SK-N-MC (cell line): ENCODE measurements around the gene SYCN.

Experiments used
- DNase-seq: peaks from one replicate; pipeline ENCODE4 v3.0.0-alpha.2; 2011; ENCODE audit warnings: low read depth, low spot score
- H3K27ac ChIP-seq: fragments of 200-600 bp; sonication (generic); 2 replicates; pipeline ENCODE4 v1.5.1; 2016; ENCODE audit warnings: mixed run types
- H3K36me3 ChIP-seq: fragments of 200-600 bp; sonication (generic); 2 replicates; pipeline ENCODE4 v1.6.1; 2017; ENCODE audit warnings: antibody characterized with exemption, low read length, mixed read lengths; ENCODE audit not compliant: insufficient read depth
- H3K4me3 ChIP-seq: fragments of 200-600 bp; sonication (generic); 2 replicates; pipeline ENCODE4 v1.5.1; 2016
- H3K9ac ChIP-seq: fragments of 200-600 bp; sonication (generic); 2 replicates; pipeline ENCODE4 v1.8.0; 2017; ENCODE audit warnings: mixed run types, mixed read lengths; ENCODE audit not compliant: insufficient read length
- H3K9me3 ChIP-seq: fragments of 200-600 bp; sonication (generic); 2 replicates; pipeline ENCODE4 v1.6.1; 2017; ENCODE audit warnings: low read depth, mild to moderate bottlenecking, antibody characterized with exemption, low read length, moderate library complexity, mixed read lengths
- EZH2 ChIP-seq: fragments of 200-600 bp; sonication (generic); IDR thresholded peaks from one replicate; pipeline ENCODE4 v1.6.1; 2017; ENCODE audit warnings: antibody characterized with exemption
- FOXP2 ChIP-seq: optimal IDR thresholded peaks from 2 replicates; pipeline ENCODE3; 2011; ENCODE audit warnings: mild to moderate bottlenecking, moderate library complexity; ENCODE audit not compliant: insufficient read depth; ENCODE audit errors: extremely low read length, control extremely low read depth
- POLR2AphosphoS5 ChIP-seq: IDR thresholded peaks from 2 replicates; pipeline ENCODE4 v1.6.1; 2012; ENCODE audit warnings: mild to moderate bottlenecking, low read depth, low read length, borderline replicate concordance

The SYCN gene

DNA sequence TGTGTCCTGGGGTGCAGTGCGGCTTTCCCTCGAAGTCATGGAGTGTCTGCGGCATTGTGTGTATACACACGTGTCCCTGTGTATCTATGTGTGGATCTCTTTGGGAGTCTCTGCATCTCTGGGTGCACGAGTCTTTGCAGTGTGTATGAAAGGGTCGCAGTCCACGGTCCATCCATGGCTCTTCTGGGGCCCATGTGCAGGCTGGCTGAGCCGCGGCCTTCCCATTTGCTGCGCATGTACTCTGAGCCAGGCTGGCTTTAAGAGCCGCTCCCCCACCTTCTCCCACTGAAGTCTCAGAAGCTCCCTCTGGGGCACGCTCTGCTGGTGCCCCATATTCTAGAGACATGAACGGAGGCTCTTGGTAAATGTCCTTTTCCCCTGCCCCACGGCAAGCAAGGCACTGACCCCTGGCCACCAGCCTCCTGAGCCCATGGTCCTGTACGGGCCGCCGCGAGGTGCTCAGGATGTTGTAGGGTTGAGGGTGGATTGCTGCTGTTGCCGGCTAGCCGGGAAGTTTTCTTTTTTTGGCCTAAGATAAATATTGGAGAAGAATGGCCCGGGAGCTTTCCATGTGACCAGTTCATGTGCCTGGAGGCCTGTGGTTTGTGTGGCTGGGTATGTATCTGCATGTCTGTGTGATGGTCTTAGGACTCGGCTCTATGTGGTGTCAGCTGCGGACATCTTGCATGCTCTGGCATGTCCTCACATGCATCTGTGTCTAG lies 46.6 kb downstream of the SYCN start:
- Histone ChIP-seq H3K4me3 (no peak overlapping the region), H3K36me3 (no peaks in the 10 kb centered on the region), H3K9me3 (no peaks in the 10 kb centered on the region), H3K9ac (no peak overlapping the region), H3K27ac (no peak overlapping the region)
- no peak for TF ChIP-seq EZH2
- no peak for TF ChIP-seq FOXP2
- no peak for TF ChIP-seq POLR2AphosphoS5
- DNase-seq: no peak

DNA sequence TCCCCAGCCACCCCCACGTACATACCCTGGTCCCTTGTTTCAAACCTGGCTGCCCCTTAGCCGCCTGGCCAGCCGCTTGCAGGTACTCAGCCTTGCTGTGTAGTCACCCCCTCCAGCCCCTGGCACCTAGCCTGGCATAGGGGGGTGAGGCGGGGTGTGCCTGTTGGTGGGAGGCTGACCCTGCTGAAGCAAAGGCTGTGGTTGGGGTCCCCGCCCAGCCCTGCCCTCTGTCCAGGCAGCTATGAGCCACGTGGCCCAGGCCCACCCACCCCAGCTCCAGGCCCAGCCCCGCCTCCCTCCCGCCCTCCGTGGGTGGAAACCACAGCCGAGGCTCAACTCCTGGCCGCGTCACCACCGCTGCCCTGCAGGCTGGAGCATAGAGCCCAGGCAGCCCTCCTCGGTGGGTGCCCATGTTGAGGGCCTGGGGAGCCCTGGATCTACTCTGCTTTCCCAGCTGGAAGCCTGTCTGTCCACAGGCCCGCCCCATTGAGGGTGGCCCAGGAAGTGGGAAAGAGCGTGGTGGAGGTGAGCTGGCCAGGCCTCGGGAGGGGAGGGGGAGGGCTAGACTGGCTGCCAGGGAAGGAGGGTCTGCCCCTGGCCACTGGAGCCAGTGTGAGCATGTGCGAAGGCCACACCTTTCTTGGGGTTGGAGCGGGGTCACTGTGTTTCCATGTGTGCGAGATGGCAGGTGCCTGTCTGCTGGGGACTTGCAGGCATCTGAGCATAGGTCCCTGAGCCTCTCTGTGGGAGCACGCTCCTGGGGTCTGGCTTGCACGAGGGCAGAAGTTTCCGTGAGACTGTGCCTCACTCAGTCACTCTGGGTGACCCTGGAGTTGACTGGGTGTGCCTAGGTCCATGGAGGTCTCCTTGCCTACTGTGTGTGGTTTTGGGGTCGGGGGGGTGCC lies 47.5 kb downstream of the SYCN start:
- Histone ChIP-seq H3K4me3 (no peak overlapping the region), H3K27ac (no peak overlapping the region), H3K9me3 (no peaks in the 10 kb centered on the region), H3K36me3 (no peaks in the 10 kb centered on the region), H3K9ac (no peak overlapping the region)
- no peak for TF ChIP-seq POLR2AphosphoS5
- no peak for TF ChIP-seq FOXP2
- TF ChIP-seq EZH2: no peak
- DNase-seq: no peak

DNA sequence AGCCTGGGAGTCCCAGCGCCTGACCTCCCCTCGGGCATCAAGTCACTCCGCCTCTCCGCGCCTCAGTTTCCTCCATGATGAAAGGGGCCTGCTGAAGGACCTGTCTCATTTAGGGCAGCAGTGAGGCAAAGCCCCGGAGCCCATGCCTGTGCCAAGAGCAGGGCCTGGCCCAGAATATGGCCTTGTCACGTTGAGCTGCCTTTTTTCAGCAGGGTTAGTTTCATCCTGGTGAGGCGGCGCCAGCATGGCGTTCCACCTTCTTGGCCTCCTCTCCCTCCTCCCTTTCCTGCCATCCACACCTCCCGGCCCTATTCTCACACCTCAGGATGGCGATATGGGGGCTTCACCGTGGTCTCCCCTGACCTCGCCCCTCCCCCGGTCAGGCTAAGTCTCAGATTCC lies 48.3 kb downstream of the SYCN start:
- Histone ChIP-seq H3K4me3 (no peak overlapping the region), H3K9me3 (no peaks in the 10 kb centered on the region), H3K36me3 (no peaks in the 10 kb centered on the region), H3K9ac (no peak overlapping the region), H3K27ac (no peak overlapping the region)
- DNase-seq: no peak
- TF ChIP-seq POLR2AphosphoS5 (no peak), FOXP2 (no peak), EZH2 (no peak)

DNA sequence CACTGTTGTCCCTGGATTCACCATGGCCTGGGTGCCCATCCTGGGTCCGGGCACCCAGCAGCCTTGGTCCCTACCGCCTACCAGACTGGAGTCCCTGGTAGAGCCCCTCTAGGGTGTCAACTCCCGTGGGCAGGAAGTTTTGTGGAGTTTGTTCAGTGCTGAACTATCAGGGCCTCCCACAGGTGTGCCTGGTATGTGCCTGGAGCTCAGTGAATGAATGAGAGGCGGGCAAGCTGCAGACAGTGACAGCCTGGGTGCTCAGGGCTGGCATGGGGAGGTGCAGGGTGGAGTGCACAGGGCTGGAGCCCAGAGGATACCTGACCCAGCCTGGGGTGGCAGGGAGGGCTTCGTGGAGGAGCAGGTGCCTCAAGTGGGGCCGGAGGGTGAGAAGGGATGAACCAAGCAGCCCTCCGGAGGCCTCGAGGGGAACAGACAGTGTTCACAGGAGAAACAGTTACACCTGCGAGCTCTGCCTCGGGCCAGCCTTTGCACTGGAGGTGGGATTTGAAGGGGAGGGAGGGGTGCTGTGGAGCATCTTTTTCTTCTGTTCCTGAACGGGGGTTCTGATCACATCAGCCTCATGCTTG lies 48.9 kb downstream of the SYCN start:
- Histone ChIP-seq H3K9me3 (no peaks in the 10 kb centered on the region), H3K9ac (no peak overlapping the region), H3K36me3 (no peaks in the 10 kb centered on the region), H3K4me3 (no peak overlapping the region), H3K27ac (no peak overlapping the region)
- TF ChIP-seq POLR2AphosphoS5: no peak
- TF ChIP-seq EZH2: no peak
- TF ChIP-seq FOXP2: no peak
- no peak for DNase-seq

DNA sequence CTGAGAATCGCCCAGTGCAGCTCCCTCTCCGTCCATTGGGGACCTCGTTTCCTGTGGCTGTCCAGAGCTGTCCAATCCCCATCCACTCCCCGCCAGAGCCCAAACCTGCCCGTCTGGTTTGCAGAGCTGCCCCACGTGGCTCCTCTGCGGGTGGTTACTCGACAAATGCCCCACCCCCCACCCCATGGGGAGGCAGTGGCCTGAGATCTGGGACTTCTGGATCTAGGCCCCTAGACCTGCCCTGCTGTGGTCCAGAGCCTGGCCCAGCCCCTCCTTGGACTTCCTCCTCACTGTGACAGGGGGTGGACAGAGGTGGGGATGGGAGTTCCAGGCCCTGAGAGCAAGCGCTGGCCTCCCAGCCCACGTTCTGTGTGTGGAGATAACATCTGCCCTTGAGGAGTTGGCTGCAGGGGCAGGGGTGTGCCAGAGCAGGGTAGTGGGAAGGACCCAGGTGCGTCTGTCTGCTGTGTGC lies 49.4 kb downstream of the SYCN start:
- Histone ChIP-seq H3K9me3 (no peaks in the 10 kb centered on the region), H3K4me3 (no peak overlapping the region), H3K9ac (no peak overlapping the region), H3K36me3 (no peaks in the 10 kb centered on the region), H3K27ac (no peak overlapping the region)
- TF ChIP-seq EZH2 (no peak), FOXP2 (no peak), POLR2AphosphoS5 (no peak)
- no peak for DNase-seq

DNA sequence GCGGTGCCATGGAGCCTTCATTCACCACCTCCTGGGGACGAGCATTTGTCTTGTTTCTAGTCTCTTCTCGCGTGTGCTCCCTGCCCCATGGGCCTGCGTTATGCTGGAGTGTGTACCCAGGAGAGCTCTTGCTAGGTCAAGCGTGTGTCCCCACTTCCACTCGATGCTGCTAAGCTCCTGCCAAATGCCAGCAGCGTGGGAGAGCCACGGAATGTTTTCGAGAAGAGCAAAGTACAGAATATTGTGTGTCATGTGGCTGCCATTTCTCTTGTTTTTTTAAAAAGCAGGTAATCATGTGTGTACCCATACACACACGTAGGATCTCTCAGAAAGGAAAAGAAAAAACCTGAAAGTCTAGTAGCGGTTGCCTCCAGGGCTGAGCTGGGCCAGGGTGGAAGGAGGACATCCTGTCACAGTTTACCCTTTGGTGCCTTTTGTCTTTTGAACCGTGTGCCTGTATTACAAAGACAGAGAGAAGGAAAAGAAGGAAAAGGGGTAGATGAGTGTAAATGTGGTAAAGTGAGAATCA lies 49.9 kb downstream of the SYCN start:
- H3K36me3 ChIP-seq: peaks cover under 1% of the 10 kb centered on the region; the same call in 1 of the 2 replicates
- H3K4me3 ChIP-seq: no peak overlapping the region
- no peak overlapping the region for H3K9ac ChIP-seq
- TF ChIP-seq POLR2AphosphoS5: no peak
- no peak for TF ChIP-seq EZH2
- no peak for TF ChIP-seq FOXP2
- no peak overlapping the region for H3K27ac ChIP-seq
- H3K9me3 ChIP-seq: no peaks in the 10 kb centered on the region
- DNase-seq: no peak
